Activated gamma-delta T cell (primary cell): ENCODE measurements around the gene ALDH18A1.
A peak's percentile ranks its signal among the peaks of the same experiment; 100 is the strongest.
"Not testable (repeated sequence)": the region's sequence is repeated elsewhere in the genome, so short reads cannot be mapped to it uniquely, and the experiment has no call there.

Experiments
- DNase-seq: peaks from one replicate; lab custom pipeline; 2025; lab: John Stamatoyannopoulos, UW
- total RNA-seq, 2 donors: gene quantifications; one replicate each; lab custom pipeline; 2026; lab: John Stamatoyannopoulos, UW

The ALDH18A1 gene
- 45.6 to 48.8 reads per million in 2 donors for total RNA-seq

GRCh38 chr10:95656291-95657164, at the start of gene ALDH18A1:
ALDH18A1 (minus strand) TSS chr10:95656711; CDS start chr10:95653377, 3,334 bp downstream.
- peak; percentile 74 for DNase-seq

GRCh38 chr10:95698415-95698814, 41.9 kb upstream of the ALDH18A1 start:
- no peak for DNase-seq

GRCh38 chr10:95697429-95697828, 40.9 kb upstream of the ALDH18A1 start:
- no peak for DNase-seq

- DNase-seq: no peak
These were observed 38.2 kb upstream of the ALDH18A1 start for GRCh38 chr10:95694665-95695064.

GRCh38 chr10:95693668-95694534, 37.4 kb upstream of the ALDH18A1 start, which contains the start of gene TCTN3:
TCTN3 (minus strand) TSS chr10:95693927; CDS start chr10:95693899, 28 bp downstream.
- DNase-seq: peak; percentile 82

- DNase-seq: no peak
These were observed 36.7 kb upstream of the ALDH18A1 start for GRCh38 chr10:95693071-95693667.

GRCh38 chr10:95691281-95691680, 34.8 kb upstream of the ALDH18A1 start:
- no peak for DNase-seq

- no peak for DNase-seq
These were observed 32.1 kb upstream of the ALDH18A1 start for GRCh38 chr10:95688648-95689047.

- no peak for DNase-seq
These were observed 27.5 kb upstream of the ALDH18A1 start for GRCh38 chr10:95683966-95684365.

GRCh38 chr10:95675403-95676116, 19.0 kb upstream of the ALDH18A1 start:
- no peak for DNase-seq

- DNase-seq: no peak
These were observed 18.1 kb upstream of the ALDH18A1 start for GRCh38 chr10:95674643-95675042.

GRCh38 chr10:95672641-95673040, 16.1 kb upstream of the ALDH18A1 start:
- not testable (repeated sequence) for DNase-seq

- no peak for DNase-seq
These were observed 8.0 kb upstream of the ALDH18A1 start for GRCh38 chr10:95664543-95664942.

GRCh38 chr10:95663496-95663895, 7.0 kb upstream of the ALDH18A1 start:
- no peak for DNase-seq

GRCh38 chr10:95661818-95662217, 5.3 kb upstream of the ALDH18A1 start:
- no peak for DNase-seq

GRCh38 chr10:95660283-95660682, 3.8 kb upstream of the ALDH18A1 start:
- DNase-seq: no peak

GRCh38 chr10:95657250-95657649, 739 bp upstream of the ALDH18A1 start:
- no peak for DNase-seq

GRCh38 chr10:95655571-95656290, 780 bp downstream of the ALDH18A1 start:
- DNase-seq: no peak

GRCh38 chr10:95653895-95654294, 2.6 kb downstream of the ALDH18A1 start:
- no peak for DNase-seq

GRCh38 chr10:95651346-95652060, 5.0 kb downstream of the ALDH18A1 start:
- no peak for DNase-seq
